ENCODE results near the gene PNCK. TPM values are rescaled to one million over a fixed set of nuclear protein-coding genes. Genes with fewer than 3 reads are reported as not detected.
"Not testable (repeated sequence)": the region's sequence is repeated elsewhere in the genome, so short reads cannot be mapped to it uniquely, and the experiment has no call there.

The PNCK gene
- total RNA-seq, 1 donor from 2014 or later: 1.6 TPM

DNA sequence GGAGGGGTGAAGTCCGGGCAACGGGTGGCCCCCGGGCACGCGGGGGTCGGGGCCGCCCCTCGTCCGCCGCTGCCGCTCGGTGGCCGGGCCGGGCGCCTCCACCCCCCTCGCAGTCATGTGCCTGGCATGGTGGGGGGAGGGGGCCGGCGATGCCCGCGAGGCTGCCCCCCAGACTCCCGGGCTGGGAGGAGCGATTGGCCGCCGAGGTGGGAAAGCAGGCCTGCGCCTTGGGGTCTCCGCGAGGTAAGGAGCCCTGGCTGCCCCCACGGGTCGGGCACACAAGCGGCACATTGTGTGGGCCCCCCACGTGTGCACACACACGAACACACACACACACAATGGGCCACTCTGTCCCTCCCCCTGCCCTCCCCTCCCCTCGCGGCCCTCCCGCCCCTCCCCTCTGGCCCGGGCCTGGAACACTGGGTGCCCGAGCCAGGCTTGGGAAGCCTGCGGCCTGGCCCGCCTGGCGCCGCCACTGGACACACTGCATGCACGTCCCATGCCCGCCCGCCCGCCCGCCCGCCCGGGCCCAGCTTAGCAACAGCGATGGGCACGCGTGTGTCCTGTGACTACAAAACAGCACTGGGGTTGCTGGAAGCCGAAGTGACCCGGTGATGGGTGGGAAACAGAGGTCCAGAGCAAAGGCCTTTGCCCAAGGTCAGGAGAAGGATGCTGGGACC is 15.4 kb upstream of the PNCK start:
- intact Hi-C loops (cut with DNase I): no loop called here
- DNase-seq (ENCODE audit: low spot score) (no peak), ATAC-seq (peak; percentile 58)

DNA sequence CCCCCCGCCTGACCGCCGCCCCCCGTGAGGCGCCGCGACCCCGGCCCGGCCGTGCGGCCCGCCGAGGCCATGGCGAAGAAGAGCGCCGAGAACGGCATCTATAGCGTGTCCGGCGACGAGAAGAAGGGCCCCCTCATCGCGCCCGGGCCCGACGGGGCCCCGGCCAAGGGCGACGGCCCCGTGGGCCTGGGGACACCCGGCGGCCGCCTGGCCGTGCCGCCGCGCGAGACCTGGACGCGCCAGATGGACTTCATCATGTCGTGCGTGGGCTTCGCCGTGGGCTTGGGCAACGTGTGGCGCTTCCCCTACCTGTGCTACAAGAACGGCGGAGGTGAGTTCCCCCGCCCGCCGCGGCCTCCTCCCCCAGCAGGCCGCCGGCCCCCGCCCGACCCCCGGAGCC is 14.9 kb upstream of the PNCK start:
- DNase-seq (ENCODE audit: low spot score) (no peak), ATAC-seq (no peak)
- intact Hi-C loops (cut with DNase I): no loop called here

DNA sequence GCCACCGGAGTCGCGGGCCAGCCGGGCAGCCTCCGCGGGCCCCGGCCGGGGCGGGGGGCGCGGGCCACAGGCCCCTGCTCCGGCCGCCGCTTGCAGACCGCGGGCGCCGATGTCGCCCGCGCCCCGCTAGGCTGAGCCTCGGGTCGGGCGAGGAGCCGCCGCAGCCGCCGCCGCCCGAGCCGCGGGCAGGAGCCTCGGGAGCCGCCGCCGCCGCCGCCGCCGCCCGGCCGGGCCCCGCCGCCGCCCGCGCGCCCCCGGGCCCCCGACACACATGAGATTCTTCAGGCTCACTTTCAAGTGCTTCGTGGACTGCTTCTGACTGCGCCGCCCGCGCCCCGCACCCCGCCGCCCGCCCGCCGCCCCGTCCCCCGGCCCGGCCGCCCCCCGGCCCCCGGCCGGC is 14.5 kb upstream of the PNCK start:
- intact Hi-C loops (cut with DNase I): no loop called here
- no peak for DNase-seq (ENCODE audit: low spot score)
- ATAC-seq: no peak

DNA sequence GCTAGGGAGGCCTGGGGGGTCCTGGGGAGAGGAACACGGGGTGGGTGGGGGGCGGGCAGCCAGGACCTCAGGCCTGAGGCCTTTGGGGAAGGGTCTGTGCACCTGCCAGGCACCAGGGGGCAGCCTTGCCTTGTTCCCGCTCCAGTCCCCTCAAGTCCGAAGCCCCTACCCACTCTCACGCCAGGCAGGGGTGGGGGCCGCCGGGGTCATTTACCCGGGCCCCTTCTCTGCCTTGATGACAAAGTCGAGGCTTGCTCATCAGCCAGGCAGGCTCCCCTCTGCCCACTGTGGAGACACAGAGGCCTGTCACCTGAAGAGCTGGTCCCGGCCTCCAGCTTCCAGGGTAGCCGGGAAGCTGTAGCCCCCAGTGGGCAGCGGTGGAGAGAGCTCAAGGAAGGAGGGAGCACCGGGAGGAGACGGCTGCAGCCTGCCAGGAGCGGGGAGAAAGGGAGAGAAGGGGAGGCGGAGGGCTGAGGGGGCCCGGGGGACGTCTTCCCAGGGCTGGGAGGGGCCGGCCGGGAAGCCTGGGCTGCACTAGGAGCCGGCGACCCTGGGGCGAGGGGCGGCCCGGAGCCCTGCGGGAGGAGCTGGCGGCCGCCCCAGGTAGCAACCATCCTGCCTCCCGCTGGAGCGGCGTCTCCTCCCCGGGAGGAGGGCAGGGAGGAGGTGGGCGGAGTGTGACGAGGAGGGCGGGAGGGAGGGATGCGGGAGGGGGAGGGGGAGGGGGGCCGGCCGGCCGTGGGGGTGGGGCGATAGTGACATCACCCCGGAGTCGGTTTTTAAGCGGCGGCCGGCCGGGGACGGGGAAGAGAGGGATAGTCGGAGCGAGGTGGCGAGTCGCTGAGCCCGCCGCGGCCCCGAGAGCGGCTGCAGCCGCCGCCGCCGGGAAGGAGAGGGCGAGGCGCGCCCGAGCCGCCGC is 13.8 kb upstream of the PNCK start, which contains the start of gene SLC6A8:
Gene SLC6A8, plus strand, starts transcription at position 806 of the 919 bp plus-strand sequence. CDS start 649 bp downstream, outside the sequence.
- peak; percentile 87 for DNase-seq (ENCODE audit: low spot score)
- intact Hi-C loops (cut with DNase I): no loop called here
- ATAC-seq: peak; percentile 69

DNA sequence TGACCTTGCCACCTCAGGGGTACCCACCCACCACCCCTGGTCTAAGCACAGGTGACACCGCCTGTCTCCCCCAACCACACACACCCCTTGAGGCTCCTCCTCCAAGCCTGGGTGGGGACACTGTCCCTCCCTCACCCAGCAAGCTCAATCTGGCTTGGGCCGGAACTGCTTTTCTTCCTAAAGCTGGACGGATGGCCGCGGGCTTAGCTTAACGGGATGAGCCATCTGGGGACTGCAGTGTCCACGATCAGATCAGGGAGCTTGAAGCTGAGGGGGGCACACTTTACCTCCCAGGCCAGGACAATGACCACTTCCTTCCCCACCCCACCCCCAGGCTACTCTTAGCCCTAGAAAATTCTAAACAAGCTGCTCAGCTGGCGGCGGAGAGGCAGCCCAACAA is 13.1 kb upstream of the PNCK start:
- DNase-seq (ENCODE audit: low spot score) (no peak), ATAC-seq (no peak)
- intact Hi-C loops (cut with DNase I): no loop called here

DNA sequence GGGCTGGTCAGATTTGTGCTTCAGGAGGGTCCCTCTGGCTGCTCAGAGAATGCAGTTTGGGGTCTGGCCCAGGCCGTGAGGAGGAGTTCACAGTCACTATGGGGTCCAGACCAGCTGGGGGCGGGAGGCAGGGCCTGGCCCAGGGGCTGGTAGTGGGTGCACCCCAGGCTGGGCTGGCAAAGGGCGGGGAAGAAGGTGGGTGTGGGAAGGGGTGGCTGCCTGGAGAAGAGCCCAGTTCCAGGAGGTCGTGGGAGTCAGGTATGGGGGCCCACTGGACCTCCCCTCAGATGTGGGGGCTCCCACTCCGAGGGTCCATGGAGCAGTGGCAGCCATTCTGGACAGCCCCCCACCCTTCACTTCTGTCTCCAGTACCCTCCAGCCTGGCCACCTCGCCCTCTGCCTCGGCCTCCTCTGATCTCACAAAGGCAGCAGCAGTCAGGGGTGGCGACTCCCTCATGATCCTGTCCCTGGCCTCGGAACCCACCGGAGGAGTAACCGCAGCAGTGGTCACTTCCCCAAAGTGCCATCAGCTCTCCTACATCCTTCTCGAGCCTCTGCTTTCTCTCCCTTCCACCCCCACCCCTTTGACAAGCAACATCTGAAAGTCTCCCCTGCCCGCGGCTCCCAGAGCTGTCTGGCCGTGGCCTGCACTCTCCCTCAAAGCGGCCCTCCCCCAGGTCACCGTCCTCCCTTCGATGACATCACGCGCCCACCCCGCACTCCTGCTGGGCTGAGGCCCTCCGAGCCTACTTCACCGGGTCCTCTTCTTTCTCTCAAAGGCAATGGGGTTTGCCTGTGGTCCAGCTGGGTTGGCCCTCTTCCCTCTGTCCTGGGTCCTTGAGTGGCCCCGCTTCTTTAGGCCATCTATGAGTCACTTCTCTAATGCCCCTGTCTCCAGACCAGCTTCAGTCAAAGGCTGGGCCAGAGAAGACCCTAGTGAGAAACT is 12.4 kb upstream of the PNCK start:
- ATAC-seq (no peak), DNase-seq (ENCODE audit: low spot score) (no peak)
- intact Hi-C loops (cut with DNase I): no loop called here

DNA sequence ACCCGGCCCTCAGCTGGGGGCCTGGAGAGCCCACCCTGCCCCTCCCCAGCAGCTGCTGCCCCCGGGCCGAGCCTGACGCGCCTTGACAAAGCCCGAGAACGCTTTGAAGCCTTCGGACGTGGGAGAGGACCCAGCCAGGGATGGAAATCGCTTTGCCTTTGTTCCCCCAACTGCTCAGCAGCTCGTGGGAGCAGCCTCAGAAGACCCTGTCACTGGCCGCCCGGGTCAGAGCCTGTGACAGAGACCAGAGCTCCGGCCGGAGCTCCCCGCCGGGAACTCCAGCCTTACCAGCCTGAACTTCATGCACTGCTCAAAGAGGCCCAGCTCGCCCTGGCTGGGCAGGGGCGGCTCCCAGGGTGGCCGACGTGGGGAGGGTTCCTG is 11.5 kb upstream of the PNCK start:
- ATAC-seq (no peak), DNase-seq (ENCODE audit: low spot score) (no peak)
- intact Hi-C loops (cut with DNase I): no loop called here

DNA sequence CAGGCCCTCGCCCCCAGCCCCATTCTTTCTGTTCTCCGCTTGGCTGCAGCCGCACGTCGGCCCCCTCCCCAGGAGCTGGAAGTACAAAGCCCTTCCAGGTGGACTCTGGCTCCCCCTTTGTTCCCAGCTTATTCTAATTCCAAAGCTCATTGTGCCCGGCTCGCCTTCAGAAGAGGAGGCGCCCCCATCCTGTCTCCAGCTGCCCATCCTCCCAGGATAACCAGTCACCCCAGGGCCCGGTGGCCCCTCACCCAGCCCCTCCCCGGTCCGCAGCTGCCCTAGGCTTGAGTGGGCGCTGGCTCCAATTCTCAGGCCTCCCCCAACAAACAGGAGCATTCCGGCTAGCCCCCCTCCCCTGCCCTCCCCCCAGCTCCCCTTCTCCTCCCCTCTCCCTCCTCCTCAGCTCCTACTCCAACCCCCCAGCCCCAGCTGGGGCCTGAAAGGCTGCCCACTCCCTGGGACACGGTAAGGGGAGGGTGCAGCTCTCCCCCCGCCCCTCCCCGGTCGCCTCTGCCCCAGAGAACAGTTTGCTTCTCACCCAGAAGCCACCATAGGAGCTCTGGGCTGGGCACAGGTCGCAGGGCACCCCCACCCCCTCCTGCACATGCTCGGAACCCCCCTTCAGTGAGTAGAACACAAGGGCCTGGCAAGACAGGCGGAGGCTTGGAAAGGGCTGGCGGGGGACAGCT is 11.0 kb upstream of the PNCK start:
- DNase-seq (ENCODE audit: low spot score): peak; percentile 50
- no peak for ATAC-seq
- intact Hi-C loops (cut with DNase I): no loop called here

DNA sequence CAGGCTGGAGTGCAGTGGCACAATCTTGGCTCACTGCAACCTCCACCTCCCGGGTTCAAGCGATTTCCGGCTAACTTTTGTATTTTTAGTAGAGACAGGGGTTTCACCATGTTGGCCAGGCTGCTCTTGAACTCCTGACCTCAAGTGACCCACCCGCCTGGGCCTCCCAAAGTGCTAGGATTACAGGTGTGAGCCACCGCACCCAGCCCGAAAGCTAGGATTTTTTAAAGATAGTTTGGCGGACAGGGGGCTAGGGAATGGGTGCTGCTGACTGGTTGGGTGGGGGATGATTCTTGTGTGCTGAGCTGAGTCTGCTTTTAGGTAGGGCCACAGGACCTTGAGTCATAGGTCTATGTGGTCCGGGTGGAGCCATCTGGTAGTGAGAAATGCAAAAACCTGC is 9.9 kb upstream of the PNCK start:
- intact Hi-C loops (cut with DNase I); ATAC-seq; DNase-seq (ENCODE audit: low spot score): not testable (repeated sequence)

DNA sequence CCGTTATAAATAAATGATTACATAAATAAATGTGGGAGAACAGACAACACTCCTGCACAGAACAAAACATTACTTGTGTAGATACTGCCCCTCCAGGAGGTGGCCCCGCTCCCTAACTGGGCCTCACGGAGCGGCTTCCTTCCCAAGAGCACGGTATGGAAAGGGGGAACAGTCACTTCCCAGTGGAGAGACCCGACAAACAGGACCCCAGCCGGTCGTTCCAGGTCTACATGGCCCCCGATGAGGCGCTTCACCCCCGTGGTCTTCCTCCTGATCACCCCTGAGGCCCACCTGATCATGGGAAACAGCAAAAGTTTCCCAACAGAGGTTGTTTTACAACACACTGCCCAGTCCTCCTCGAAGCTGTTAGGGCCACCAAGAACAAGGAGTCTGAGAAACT is 7.6 kb upstream of the PNCK start:
- intact Hi-C loops (cut with DNase I): no loop called here

DNA sequence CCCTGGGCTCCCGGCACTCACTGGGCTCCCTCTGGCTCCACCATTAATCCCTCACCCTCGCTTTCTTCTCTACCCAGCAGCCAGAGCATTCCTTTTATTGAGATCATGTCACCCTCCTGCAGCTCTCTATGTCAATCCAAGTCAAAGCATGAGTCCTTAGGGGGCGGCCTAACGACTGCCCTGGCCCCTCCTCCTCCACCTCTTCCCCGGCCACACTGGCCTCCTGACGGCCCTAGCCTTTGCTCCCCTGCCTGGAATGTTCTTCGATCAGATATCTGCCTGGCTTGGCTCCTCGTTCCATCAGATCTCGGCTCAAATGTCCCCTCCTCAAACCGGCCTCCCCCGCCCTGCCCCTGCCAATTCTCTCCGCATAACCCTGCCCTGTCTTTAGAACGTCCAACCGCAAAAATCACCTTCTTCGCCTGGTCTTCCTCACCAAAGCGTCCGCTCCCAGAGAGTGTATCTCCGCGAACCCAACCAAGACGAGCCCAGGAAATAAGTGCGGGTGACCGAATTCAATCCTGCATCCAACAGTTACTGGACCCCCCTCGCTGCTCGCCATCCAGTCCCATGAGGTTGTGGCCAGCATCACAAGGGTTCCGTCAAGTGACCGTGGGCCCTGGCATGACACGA is 722 bp upstream of the PNCK start:
- ATAC-seq: no peak
- intact Hi-C loops (cut with DNase I): no loop called here
- no peak for DNase-seq (ENCODE audit: low spot score)

More for the DNA sequence above, 7.6 kb upstream of the PNCK start:
- ATAC-seq (no peak), DNase-seq (ENCODE audit: low spot score) (peak; percentile 45)

DNA sequence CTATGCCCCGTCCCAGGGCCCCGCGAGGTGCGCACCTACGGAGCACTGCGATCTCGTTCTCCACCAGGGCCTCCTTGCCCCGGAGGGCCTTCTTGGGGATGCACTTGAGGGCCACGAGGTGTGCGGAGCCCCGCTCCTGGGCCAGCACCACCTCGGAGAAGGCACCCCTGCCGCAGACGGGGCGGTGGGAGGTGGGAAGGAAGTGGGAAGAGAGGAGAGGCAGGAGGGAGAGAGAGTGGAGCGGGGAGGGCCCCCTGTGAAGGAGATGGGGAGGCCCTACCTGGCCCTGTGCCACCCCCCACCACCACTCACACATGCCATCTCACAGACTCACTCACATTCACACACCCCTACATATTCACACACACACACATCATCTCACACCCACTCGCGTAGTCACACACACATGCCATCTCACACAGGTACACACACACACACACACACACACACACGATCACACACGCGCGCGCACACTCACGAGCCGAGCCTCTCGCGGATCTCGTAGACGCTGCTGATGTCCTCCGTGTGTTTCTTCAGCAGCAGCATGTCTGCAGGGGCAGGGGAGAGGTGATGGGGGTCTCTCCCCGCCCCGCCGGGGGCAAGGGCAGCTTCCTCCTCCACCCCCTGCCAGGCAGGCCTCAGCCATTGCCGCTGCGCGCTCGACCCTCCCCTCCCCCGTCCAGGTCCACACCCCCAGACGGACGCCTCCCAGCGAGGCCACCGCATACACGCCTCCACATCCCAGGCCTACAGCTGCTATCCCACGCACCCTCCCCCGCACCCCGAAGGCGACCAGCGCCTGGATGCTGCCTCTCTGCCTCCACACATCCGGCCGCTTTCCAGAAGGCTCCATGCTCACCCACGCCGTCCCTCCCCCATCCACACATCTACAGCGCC is 834 bp downstream of the PNCK start:
- no peak for DNase-seq (ENCODE audit: low spot score)
- ATAC-seq: no peak
- intact Hi-C loops (cut with DNase I): no loop called here

DNA sequence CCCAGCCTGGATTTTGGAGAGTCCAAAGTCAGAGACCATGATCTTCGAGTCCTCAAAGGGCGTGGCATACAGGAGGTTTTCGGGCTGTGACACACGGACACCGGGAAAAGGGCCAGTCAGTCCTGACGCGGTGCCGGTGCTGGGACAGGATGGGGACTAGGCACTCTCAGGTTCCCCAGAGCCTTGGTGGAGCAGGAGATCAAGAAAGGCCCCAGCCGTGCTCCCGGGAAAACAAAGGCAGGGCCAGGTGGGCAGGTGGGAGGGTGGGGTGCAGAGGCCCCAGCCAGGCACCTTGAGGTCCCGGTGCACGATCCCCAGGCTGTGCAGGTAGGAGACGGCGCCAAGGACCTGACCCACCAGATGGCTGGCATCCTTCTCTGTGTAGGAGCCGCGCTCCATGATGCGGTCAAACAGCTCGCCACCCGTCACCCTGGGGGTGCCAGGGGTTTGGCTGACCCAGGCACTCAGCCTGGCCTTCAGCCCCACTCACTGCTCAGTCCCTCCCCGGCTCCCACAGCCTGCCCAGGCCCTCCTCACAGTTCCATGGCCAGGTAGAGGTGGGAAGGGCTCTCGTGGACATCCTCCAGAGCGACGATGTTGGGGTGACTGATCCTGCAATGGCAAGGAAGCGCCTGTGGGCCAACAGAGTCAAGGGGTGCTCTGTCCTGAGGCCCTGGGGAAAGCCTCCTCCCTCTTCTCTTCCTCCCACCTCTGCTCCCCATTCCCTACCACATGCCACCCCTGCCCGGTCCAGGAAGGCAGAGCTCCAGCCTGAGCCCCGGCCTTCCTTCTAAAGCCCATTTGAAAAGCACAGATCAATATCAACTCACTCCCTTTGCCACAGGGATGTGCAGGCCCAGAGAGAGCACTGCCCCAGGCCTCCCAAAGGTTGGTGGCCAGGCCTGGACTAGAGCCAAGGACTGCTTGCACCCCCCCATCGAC is 1.8 kb downstream of the PNCK start:
- no peak for ATAC-seq

DNA sequence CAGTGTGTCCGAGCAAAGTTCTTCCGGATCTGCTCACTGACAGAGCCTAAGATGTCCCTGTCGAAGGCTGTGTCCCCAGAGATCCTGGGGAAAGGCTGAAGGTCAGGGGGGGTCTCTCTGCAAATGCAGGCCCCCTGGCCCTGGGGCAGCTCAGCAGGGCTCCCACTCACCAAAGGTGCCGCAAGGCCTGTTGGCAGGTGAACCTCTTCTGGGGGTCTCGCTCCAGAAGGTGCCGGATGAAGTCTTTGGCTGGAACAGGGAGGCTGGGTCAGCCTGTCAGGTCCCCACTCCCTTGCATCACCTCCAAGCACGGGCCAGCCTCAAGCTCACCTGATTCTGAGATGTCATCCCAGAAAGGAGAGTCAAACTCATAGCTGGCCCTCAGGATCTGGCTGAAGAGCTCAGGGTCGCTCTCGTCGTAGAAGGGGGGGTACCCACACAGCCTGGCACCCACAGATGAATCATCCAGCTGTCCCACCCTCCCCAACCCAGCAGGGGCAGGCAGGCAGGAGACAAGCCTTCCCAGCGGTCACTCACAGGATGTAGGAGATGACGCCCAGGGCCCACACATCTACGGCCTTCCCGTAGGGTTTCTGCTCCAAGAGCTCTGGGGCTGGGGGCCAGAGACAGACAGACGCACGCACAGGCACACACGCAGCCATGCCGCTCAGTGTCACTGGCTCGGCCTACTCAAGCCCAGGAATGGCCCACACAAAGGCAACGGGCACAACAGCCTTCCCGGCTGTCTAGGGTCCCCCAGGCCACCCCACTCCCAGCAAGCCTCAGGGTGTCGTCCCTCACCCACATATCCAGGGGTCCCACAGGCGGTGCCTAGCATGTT is 2.6 kb downstream of the PNCK start:
- ATAC-seq (no peak), DNase-seq (ENCODE audit: low spot score) (peak; percentile 28)
- intact Hi-C loops (cut with DNase I): no loop called here

More for the DNA sequence above, 1.8 kb downstream of the PNCK start:
- peak; percentile 45 for DNase-seq (ENCODE audit: low spot score)
- intact Hi-C loops (cut with DNase I): no loop called here
